Stomach (tissue), 4 donors: Measurements from ENCODE around the gene PRSS22.

Source experiments
- POLR2A ChIP-seq, 4 donors: fragments of 450-650 bp; IDR thresholded peaks; one replicate each; pipeline ENCODE4 v1.6.1; 2016; ENCODE audit warnings: antibody characterized with exemption in 4 of 4, control low read depth in 2 of 4, mild to moderate bottlenecking in 1 of 4, moderate library complexity in 1 of 4
- TF ChIP-seq, protein P1 (sequence below), 7 experiments: fragments of 450-650 bp in 4 of 7; fragments of 200-600 bp in 3 of 7; sonication (generic) in 3 of 7; IDR thresholded peaks; one replicate each; pipeline ENCODE4 v1.5.1; 2016 to 2019; ENCODE audit warnings: antibody characterized with exemption in 7 of 7, control low read depth in 2 of 7, mild to moderate bottlenecking in 1 of 7

DNA sequence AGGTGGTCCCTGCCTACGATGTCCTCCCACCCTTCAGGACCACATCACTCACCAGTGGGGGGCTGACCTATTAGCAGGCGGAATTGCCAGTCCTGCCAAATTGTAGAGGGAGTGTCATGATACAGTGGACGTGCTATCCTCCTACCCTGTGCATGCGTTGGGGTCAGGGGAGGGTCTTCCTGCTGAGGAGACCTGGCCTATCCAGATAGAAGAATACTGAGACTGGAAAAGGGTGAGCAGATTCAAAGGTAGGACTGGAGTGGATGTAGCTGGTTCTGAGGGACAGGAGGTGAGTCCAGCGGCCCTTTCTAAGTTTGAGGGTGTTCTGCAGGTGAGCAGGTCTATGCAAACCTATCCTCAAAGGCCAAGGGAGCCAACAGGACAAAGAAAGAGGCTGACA is 51.7 kb downstream of the PRSS22 start:
- TF ChIP-seq, protein P1, sequence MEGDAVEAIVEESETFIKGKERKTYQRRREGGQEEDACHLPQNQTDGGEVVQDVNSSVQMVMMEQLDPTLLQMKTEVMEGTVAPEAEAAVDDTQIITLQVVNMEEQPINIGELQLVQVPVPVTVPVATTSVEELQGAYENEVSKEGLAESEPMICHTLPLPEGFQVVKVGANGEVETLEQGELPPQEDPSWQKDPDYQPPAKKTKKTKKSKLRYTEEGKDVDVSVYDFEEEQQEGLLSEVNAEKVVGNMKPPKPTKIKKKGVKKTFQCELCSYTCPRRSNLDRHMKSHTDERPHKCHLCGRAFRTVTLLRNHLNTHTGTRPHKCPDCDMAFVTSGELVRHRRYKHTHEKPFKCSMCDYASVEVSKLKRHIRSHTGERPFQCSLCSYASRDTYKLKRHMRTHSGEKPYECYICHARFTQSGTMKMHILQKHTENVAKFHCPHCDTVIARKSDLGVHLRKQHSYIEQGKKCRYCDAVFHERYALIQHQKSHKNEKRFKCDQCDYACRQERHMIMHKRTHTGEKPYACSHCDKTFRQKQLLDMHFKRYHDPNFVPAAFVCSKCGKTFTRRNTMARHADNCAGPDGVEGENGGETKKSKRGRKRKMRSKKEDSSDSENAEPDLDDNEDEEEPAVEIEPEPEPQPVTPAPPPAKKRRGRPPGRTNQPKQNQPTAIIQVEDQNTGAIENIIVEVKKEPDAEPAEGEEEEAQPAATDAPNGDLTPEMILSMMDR (IDR thresholded peaks at IDR 0.05) = no peak
- TF ChIP-seq POLR2A (IDR thresholded peaks at IDR 0.05) = no peak
